Cardiac fibroblast (primary cell): ENCODE results near the gene ANKRD50.

Experiments
- DNase-seq, 2 donors: peaks; one replicate each; pipeline versions ENCODE4 v3.0.0 to v3.0.0-alpha.2; 2010; ENCODE audit warnings: low read depth in 2 of 2
- H3K4me3 ChIP-seq, 2 donors: replicated peaks in 1 of 2; 1 replicate in 1 of 2; 2 replicates in 1 of 2; pipeline ENCODE4 v1.5.1; 2011; ENCODE audit warnings: low read depth in 2 of 2, low read length in 2 of 2, mild to moderate bottlenecking in 2 of 2, moderate library complexity in 1 of 2
- TF ChIP-seq, protein P1 (sequence below): IDR thresholded peaks from one replicate; pipeline ENCODE4 v1.5.1; 2011; ENCODE audit warnings: low read depth, mild to moderate bottlenecking, low read length, inconsistent platforms

ANKRD50 gene

DNA sequence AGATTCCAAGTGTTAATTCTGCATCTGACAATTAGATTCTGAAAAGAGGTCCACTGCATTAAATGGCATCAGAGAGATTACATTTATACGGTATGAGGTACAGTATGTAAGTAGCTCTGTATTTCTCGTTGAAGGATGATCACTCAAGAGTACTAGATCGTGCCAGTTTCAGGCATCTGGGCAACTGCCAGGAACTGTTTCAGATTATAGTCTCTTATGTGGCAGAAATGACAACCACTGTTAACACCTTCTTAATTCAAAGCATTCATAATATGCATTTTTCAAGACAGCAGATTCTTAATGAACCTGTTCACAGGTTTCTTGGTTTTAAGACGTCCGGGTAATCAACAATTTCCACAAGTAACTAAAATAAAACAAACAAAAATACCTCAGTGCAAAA lies 1.6 kb downstream of the ANKRD50 start:
- peak; percentile 34 to 50 for DNase-seq
- H3K4me3 ChIP-seq = peak overlapping the region; percentile 74 to 79
- TF ChIP-seq, protein P1, sequence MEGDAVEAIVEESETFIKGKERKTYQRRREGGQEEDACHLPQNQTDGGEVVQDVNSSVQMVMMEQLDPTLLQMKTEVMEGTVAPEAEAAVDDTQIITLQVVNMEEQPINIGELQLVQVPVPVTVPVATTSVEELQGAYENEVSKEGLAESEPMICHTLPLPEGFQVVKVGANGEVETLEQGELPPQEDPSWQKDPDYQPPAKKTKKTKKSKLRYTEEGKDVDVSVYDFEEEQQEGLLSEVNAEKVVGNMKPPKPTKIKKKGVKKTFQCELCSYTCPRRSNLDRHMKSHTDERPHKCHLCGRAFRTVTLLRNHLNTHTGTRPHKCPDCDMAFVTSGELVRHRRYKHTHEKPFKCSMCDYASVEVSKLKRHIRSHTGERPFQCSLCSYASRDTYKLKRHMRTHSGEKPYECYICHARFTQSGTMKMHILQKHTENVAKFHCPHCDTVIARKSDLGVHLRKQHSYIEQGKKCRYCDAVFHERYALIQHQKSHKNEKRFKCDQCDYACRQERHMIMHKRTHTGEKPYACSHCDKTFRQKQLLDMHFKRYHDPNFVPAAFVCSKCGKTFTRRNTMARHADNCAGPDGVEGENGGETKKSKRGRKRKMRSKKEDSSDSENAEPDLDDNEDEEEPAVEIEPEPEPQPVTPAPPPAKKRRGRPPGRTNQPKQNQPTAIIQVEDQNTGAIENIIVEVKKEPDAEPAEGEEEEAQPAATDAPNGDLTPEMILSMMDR = no peak

DNA sequence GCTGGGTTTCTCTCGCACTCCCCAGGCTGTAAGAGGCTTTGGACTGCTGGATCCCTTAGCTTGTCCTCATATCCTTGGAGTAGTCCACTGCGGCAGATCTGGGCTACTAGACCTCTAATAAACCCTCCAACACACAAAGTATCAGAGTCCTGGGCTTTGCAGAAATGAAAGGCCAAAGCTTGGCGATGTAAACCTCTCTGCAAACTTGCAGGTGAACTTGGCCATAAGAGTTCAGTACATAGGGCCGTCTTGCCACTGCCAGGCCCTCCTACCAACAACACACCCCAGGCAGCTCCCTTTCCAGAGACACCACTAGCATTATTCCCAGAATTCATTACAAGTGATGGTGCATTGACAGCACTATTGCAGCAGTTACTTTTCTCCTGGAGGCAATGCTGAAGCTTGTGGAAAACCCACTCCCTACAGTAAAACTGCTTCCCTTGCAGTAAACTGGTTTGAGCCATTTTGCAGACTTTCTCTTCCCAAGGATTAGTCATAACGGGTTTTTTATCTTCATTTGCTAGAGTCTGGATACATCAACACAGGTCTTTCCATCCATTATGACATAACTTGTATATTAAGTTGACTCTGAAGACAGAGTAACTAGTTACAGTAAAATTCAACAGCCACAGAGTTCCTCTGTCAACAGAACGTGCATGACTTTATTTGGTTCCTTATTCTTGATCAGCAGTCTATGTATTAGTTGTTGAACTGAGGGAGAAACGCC lies 2.4 kb downstream of the ANKRD50 start:
- H3K4me3 ChIP-seq = peak overlapping the region; percentile 74 to 79
- TF ChIP-seq, protein P1 = no peak
- DNase-seq = peak; percentile 22 to 51

DNA sequence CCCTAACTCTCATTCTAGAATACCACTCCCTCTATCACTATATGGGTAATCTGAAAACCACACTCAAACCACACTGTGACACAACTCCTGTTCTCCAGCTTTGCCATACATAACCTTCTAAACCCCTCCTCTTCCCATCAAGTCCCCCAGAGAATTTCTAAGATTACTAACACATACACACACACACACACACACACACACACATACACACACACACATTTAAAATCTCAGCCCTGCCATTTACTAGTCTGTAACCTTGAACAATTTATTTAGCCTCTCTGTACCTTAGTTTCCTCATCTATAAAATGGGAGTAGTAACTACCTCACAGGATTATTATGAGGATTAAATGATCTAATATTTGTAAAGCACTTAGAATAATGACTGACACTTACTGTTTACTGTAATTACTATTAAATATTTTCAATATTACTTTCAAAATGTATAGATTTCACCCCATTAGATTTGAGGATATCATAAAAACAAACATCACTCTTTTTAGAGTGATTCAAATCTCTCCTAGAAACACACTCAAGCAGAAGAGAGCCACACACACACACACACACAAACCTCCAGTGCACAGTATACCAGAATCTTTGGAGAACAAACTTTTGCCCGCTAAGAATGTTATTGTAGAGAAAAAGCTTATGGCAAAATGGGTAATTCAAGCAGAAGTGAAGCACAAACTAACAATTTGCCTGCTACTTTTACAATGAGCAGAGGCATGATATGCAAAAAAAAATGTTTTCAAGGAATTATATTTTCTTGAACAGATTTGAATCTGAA lies 3.8 kb downstream of the ANKRD50 start:
- peak overlapping the region; percentile 74 to 79 for H3K4me3 ChIP-seq
- DNase-seq = peak; percentile 55 to 65

DNA sequence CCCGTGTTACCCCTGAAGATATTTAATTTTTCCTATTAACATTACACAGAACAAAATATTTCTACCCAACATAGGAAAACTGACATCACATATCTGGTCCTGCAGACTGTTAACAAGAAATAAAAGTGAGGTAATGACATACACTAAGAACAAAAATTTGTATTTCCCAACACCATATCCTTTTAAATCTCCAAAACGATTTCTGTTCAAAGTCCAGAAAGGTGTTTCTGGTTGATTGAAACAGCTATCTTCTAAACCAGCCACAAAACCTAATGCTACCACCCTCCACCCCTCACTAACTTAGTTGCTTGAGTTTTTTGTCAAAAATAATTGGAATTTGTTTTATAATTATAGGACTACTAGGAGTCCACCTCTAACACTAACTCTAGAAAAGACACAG lies 7.1 kb downstream of the ANKRD50 start:
- DNase-seq = no peak
- H3K4me3 ChIP-seq = no peak overlapping the region
- TF ChIP-seq, protein P1 = no peak

More for the DNA sequence above, 3.8 kb downstream of the ANKRD50 start:
- TF ChIP-seq, protein P1 = no peak

DNA sequence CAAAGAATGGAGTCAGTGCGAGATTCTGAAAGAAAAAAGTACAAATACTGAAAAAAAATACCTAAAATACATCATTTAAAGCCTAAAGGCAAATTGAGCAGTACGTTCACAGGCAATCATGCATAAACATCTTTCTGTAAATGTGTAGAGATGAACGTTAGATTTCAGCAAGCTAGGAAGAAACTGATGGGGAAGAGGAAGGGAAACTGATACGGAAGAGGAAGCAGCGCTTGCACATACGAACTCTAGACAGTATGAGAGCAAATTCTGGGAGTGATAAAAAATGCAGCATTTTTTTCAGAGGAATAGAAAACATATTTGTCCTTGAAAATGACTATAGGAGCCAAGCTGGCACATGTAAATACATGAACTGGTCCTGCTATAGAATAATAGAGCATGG lies 9.4 kb downstream of the ANKRD50 start:
- DNase-seq = no peak
- no peak overlapping the region for H3K4me3 ChIP-seq
- TF ChIP-seq, protein P1 = no peak

DNA sequence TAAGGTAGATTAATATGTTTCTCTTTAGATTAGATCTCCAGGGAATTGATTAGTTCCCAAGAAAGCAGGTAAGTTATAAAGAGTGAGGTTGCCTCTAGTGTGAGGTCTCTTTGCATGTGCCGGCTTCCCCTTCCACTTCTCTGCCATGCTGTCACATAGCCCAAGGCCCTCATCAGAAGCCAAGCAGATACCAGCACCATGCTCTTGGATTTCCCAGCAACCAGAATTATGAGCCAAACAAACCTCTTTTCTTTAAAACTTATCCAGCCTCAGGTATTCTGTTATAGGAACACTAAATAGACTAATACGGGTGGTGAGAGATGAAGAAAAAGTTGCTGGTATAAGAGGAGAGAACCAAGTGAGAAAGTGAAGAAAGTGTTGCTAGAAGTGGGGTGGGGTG lies 15.1 kb downstream of the ANKRD50 start:
- TF ChIP-seq, protein P1 = no peak
- DNase-seq = no peak
- no peak overlapping the region for H3K4me3 ChIP-seq
